Mesothelial cell of epicardium (in vitro differentiated cells): ENCODE results near the gene TIAM1. TPM values are rescaled to one million over a fixed set of nuclear protein-coding genes. Genes with fewer than 3 reads are reported as not detected.

Source experiments
- DNase-seq, 2 experiments: peaks; one replicate each; pipeline ENCODE4 v3.0.0; 2021; ENCODE audit warnings: low spot score in 2 of 2; ENCODE audit not compliant: unreplicated experiment in 2 of 2
- H3K27ac Mint-ChIP-seq: 2 replicates; pipeline ENCODE4 v1.8.0; 2021; ENCODE audit warnings: mixed read lengths
- H3K27me3 Mint-ChIP-seq: 2 replicates; pipeline ENCODE4 v1.8.0; 2021; ENCODE audit warnings: low read depth, mixed read lengths
- H3K36me3 Mint-ChIP-seq: 2 replicates; pipeline ENCODE4 v1.8.0; 2021; ENCODE audit warnings: mixed read lengths
- H3K4me1 Mint-ChIP-seq: 2 replicates; pipeline ENCODE4 v1.8.0; 2021; ENCODE audit warnings: mixed read lengths
- H3K4me3 Mint-ChIP-seq: 2 replicates; pipeline ENCODE4 v1.8.0; 2021; ENCODE audit warnings: mild to moderate bottlenecking, moderate library complexity, mixed read lengths
- H3K9me3 Mint-ChIP-seq: 2 replicates; pipeline ENCODE4 v1.8.0; 2021; ENCODE audit warnings: mixed read lengths
- CTCF ChIP-seq: fragments of 200-600 bp; sonication (generic); IDR thresholded peaks from one replicate; pipeline ENCODE4 v1.5.0; 2021; ENCODE audit warnings: antibody characterized with exemption; ENCODE audit not compliant: unreplicated experiment
- total RNA-seq: library from RNA; stranded (reverse); gene quantifications from 3 replicates; pipeline ENCODE4 v1.2.1, GENCODE V29; 2021

TIAM1 gene
- total RNA-seq, 1 donor from 2014 or later = 53.4 TPM

DNA sequence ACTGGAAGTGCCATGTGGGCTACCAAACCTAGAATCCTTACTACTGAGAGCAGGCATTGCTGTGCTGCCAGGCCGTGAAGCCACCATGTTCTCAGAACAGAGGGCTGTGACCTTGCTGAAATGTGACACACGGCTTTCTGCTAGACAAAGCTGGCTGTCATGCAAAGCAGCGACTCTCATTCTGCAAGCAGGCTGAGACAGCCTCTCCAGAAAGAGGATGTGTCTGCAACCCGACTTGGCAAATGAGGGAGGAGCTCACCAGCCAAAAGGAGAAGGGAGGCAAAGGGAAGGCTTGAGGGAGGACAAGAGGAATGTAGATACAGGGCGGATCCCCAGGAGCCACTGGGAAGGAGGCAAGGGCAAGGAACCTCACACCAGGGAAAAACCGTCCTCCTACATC is 220.1 kb downstream of the TIAM1 start:
- no peak overlapping the region for H3K27ac Mint-ChIP-seq
- peaks cover 33% of the 10 kb centered on the region for H3K36me3 Mint-ChIP-seq
- no peak for DNase-seq

GRCh38 chr21:31119199-31119598 is 224.9 kb downstream of the TIAM1 start:
- no peak for TF ChIP-seq CTCF
- Mint-ChIP-seq H3K4me1 (no peaks in the 10 kb centered on the region), H3K27me3 (no peaks in the 10 kb centered on the region), H3K27ac (no peak overlapping the region), H3K9me3 (no peaks in the 10 kb centered on the region), H3K36me3 (peaks cover 32% of the 10 kb centered on the region), H3K4me3 (no peak overlapping the region)
- no peak for DNase-seq

More for the DNA sequence above, 220.1 kb downstream of the TIAM1 start:
- Mint-ChIP-seq H3K27me3 (no peaks in the 10 kb centered on the region), H3K4me3 (no peak overlapping the region), H3K9me3 (no peaks in the 10 kb centered on the region), H3K4me1 (peaks cover 11% of the 10 kb centered on the region)
- no peak for TF ChIP-seq CTCF

DNA sequence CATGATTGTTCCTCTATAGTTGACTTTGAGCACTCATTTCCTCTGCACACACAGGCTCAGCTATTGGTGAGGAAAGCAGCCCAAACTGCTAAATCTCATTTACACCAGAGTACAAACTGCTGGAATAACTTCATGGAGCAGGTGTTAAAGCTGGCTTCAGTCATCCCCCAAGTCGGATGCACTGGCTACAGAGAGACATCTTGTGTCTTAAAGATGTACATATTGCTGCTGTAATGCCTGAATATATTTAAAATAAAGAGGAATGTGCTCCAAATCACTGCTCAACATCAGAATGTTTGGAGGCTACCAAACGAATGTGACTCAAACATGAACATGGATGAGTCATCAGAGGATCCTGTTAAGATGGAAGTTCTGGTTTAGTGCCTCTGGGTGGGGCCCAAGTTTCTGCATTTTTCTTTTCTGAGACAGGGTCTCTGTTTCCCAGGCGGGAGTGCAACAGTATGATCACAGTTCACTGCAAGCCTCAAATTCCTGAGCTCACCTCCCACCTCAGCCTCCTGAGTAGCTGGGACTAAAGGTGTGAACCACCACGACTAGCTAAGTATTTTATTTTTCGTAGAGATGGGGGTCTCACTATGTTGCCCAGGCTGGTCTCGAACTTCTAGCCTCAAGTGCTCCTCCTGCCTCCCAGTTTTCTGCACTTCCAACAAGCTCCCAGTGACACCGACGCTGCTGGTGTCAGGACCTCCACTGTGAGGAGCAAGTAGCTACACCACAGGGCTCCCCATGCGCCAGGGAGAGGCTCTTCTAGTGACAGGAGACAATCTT is 226.7 kb downstream of the TIAM1 start:
- Mint-ChIP-seq H3K9me3 (no peaks in the 10 kb centered on the region), H3K27ac (no peak overlapping the region), H3K4me1 (no peaks in the 10 kb centered on the region), H3K36me3 (peaks cover 23% of the 10 kb centered on the region), H3K4me3 (no peak overlapping the region), H3K27me3 (no peaks in the 10 kb centered on the region)
- no peak for DNase-seq
- TF ChIP-seq CTCF = no peak

DNA sequence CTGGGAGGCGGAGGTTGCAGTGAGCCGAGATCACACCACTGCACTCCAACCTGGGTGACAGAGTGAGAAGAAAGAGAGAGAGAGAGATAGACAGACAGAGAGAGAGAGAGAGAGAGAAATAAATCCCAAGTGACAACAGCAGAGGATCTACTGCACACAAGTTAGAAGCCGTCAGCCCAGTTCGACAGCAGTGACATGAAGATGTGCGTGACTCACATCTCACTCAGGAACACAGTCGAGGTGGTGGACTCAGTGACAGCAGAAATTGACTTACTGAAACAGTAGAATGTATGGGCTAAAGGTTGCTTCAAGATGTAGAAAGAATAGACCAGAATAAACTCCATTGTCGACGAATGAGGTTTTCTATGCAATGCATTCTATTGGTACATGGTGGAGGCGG is 228.8 kb downstream of the TIAM1 start:
- Mint-ChIP-seq H3K36me3 (peaks cover 10% of the 10 kb centered on the region), H3K4me1 (no peaks in the 10 kb centered on the region), H3K27me3 (no peaks in the 10 kb centered on the region), H3K27ac (no peak overlapping the region), H3K4me3 (no peak overlapping the region), H3K9me3 (no peaks in the 10 kb centered on the region)
- no peak for TF ChIP-seq CTCF
- no peak for DNase-seq

DNA sequence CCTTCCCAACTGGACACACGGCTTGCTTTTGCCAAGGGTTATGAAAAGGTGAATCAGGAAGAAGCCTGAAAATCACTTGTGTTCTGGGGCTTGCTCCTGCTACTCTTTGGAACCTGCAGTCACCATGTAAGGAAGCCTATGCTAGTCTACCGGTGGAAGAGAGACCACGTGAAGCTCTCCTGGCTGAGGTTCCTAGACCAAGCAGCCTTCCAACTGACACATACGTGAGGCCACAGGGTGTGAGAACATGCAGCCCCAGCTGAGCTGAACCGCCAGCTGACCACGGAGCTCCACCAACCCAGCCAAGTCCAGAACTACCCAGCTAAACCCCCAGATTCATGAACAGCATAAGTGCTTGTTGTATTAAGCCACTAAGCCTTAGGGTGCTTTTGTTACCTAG is 233.0 kb downstream of the TIAM1 start:
- H3K9me3 Mint-ChIP-seq = peaks cover 10% of the 10 kb centered on the region
- no peak for DNase-seq
- H3K4me3 Mint-ChIP-seq = no peak overlapping the region
- no peaks in the 10 kb centered on the region for H3K4me1 Mint-ChIP-seq
- TF ChIP-seq CTCF = no peak
- H3K36me3 Mint-ChIP-seq = peaks cover 3% of the 10 kb centered on the region
- H3K27ac Mint-ChIP-seq = no peak overlapping the region
- H3K27me3 Mint-ChIP-seq = no peaks in the 10 kb centered on the region
